ENCODE measurements around the gene AHNAK2.

DNA sequence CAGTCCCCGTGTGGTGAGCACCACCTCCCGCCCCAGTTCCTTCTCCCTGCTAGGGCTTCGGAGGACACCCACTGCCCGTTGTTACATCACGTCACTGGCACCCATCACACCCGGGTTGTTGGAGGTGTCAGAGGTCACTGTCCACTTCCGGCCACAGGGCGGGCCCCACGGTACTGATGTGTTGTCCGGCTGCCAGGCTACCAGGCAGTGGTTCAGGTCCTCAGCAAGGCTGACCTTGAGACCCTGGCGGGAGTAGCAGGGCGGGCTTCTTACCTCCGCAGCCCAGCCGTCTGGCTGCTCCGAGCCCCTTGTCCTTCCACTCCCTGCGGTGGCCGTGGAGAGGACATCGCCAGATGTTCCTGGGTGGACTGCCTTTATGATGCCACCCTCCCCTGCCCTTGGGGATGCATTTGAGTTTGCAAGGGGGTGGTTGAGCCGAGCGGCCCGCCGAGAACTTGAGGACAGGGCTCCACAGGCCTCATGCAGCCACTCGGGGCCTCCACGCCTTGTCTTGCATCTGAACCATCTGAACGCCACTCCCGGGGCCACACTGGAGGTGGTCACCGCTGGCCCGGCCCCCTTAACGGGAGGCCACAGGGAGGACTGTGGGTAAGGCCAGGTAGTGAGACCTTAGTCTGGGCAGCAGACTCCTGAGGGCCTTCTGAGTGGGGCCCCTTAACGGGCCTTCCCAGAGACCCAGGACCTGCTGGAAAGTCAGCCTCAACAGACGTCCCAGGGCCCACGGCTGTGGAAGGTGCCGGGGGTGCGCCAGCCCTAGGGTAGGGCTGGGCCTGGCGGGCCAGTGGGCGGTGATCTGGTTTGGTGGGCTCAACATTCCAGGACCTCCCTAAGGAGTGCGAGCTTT is 80.6 kb downstream of the AHNAK2 start:
- TF ChIP-seq, protein P1, sequence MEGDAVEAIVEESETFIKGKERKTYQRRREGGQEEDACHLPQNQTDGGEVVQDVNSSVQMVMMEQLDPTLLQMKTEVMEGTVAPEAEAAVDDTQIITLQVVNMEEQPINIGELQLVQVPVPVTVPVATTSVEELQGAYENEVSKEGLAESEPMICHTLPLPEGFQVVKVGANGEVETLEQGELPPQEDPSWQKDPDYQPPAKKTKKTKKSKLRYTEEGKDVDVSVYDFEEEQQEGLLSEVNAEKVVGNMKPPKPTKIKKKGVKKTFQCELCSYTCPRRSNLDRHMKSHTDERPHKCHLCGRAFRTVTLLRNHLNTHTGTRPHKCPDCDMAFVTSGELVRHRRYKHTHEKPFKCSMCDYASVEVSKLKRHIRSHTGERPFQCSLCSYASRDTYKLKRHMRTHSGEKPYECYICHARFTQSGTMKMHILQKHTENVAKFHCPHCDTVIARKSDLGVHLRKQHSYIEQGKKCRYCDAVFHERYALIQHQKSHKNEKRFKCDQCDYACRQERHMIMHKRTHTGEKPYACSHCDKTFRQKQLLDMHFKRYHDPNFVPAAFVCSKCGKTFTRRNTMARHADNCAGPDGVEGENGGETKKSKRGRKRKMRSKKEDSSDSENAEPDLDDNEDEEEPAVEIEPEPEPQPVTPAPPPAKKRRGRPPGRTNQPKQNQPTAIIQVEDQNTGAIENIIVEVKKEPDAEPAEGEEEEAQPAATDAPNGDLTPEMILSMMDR (conservative IDR thresholded peaks at IDR 0.05 in 1 of 2, IDR thresholded peaks at IDR 0.05 in 1 of 2; ENCODE audit: low read depth in 1 of 2, low read length in 2 of 2), result no peak
- no peak for TF ChIP-seq EZH2 (IDR thresholded peaks at IDR 0.05; ENCODE audit: low read length, missing control alignments)

All from fibroblast of lung (primary cell).